Nephron progenitor cell (in vitro differentiated cells): Measurements from ENCODE around the gene NRXN2.

Experiments
- DNase-seq: peaks from one replicate; pipeline ENCODE4 v3.0.0; 2021
- H3K27ac Mint-ChIP-seq: 2 replicates; pipeline ENCODE4 v1.8.0; 2021; ENCODE audit warnings: mild to moderate bottlenecking, moderate library complexity, mixed read lengths
- H3K27me3 Mint-ChIP-seq: 2 replicates; pipeline ENCODE4 v1.8.0; 2021; ENCODE audit warnings: mild to moderate bottlenecking, low read depth, mixed read lengths; ENCODE audit not compliant: poor library complexity
- H3K36me3 Mint-ChIP-seq: 2 replicates; pipeline ENCODE4 v1.8.0; 2021; ENCODE audit warnings: low read depth, mixed read lengths
- H3K4me1 Mint-ChIP-seq: 2 replicates; pipeline ENCODE4 v1.8.0; 2021; ENCODE audit warnings: mixed read lengths
- H3K4me3 Mint-ChIP-seq: 2 replicates; pipeline ENCODE4 v1.8.0; 2021; ENCODE audit warnings: mild to moderate bottlenecking, moderate library complexity, mixed read lengths
- H3K9me3 Mint-ChIP-seq: 2 replicates; pipeline ENCODE4 v1.8.0; 2021; ENCODE audit warnings: mild to moderate bottlenecking, moderate library complexity, mixed read lengths
- TF ChIP-seq, protein P1 (sequence below): fragments of 200-600 bp; sonication (generic); IDR thresholded peaks from 2 replicates; pipeline ENCODE4 v1.5.0; 2021; ENCODE audit warnings: antibody characterized with exemption

The NRXN2 gene

DNA sequence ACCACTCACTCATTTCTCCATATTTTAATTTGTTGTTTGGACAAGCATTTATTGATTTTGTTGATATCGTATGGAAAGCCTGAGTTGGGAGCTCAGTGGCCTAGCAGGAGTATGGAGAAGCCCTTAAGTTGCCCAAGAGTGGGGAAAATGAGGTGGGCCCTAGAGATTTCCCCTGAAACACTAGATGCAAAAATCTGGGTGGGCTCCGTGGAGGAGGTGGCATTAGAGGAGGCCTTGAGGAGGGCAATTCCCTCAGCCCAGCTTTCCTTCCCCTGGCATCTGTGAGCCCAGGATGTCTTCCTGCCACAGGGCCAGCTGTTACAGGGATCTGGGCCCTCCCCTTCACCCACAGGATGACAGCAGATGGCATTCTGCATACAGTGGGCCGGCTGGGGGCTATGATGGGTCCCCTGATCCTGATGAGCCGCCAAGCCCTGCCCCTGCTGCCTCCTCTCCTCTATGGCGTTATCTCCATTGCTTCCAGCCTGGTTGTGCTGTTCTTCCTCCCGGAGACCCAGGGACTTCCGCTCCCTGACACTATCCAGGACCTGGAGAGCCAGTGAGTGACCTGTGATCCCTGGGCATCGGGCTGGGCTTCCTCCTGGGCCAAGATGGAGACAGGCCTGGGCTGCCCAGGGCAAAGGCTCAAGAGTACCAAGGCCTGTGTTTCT lies 153.6 kb downstream of the NRXN2 start:
- Mint-ChIP-seq H3K36me3 (no peaks in the 10 kb centered on the region), H3K4me1 (peaks cover 50% of the 10 kb centered on the region), H3K9me3 (no peaks in the 10 kb centered on the region), H3K4me3 (no peak overlapping the region), H3K27me3 (peaks cover 8% of the 10 kb centered on the region), H3K27ac (no peak overlapping the region)
- TF ChIP-seq, protein P1, sequence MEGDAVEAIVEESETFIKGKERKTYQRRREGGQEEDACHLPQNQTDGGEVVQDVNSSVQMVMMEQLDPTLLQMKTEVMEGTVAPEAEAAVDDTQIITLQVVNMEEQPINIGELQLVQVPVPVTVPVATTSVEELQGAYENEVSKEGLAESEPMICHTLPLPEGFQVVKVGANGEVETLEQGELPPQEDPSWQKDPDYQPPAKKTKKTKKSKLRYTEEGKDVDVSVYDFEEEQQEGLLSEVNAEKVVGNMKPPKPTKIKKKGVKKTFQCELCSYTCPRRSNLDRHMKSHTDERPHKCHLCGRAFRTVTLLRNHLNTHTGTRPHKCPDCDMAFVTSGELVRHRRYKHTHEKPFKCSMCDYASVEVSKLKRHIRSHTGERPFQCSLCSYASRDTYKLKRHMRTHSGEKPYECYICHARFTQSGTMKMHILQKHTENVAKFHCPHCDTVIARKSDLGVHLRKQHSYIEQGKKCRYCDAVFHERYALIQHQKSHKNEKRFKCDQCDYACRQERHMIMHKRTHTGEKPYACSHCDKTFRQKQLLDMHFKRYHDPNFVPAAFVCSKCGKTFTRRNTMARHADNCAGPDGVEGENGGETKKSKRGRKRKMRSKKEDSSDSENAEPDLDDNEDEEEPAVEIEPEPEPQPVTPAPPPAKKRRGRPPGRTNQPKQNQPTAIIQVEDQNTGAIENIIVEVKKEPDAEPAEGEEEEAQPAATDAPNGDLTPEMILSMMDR, result no peak
- DNase-seq, result no peak

DNA sequence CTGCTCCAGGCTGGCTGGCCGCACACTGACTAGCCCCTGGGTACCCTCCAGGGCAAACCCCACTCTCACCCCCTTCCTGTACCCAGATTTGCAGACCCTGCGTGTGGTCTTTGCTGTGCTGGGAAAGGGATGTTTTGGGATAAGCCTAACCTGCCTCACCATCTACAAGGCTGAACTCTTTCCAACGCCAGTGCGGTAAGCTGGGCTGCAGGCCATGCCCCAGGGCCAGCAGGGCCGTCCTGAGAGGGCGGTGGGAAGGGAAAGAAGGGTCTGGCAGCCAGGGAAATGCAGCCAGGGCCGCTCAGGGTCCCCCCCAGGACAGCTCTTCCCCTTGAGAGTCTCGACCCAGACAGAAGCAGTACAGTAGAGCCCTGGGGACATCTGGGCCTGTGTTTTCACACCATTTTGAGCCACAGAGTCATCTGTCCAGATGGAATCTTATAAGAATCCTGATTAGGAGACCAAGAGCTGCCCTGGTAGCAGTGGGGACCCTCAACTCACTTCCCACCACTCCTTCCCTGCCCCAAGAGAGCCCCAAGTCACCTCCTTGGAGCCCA lies 154.3 kb downstream of the NRXN2 start:
- Mint-ChIP-seq H3K9me3 (no peaks in the 10 kb centered on the region), H3K27me3 (peaks cover 10% of the 10 kb centered on the region), H3K27ac (no peak overlapping the region), H3K36me3 (no peaks in the 10 kb centered on the region), H3K4me1 (peaks cover 50% of the 10 kb centered on the region), H3K4me3 (no peak overlapping the region)
- TF ChIP-seq, protein P1, result no peak
- no peak for DNase-seq

DNA sequence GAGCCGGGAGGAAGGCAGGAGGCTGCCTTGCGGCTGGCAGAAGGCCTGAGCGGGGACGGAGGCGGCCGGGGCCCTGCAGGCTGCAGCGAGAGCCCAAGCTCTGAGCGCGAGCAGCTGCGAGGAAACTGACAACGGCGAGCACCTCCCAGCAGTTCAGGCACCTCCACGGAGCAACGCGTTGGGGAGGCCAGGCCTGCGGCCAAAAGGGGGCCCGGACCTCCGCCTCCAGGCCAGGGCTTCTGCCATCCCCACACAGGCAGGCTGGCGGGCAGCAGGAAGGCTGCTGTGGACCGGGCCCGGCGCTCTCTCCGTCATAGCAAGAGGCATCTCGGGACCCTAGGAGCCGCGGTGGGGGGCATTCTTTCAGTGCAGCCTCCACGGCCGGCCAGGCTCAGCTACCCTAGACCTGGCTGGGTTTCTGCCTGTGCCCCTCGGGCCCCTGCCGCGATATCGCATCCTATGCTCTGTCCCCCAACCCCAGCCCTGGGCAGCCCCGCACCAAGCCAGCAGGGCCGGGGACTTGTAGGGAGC lies 154.9 kb downstream of the NRXN2 start:
- DNase-seq, result no peak
- no peak overlapping the region for H3K4me3 Mint-ChIP-seq
- H3K9me3 Mint-ChIP-seq, result no peaks in the 10 kb centered on the region
- H3K36me3 Mint-ChIP-seq, result no peaks in the 10 kb centered on the region
- H3K27me3 Mint-ChIP-seq, result peaks cover 10% of the 10 kb centered on the region
- no peak overlapping the region for H3K27ac Mint-ChIP-seq
- H3K4me1 Mint-ChIP-seq, result peaks cover 50% of the 10 kb centered on the region
- TF ChIP-seq, protein P1, result no peak

DNA sequence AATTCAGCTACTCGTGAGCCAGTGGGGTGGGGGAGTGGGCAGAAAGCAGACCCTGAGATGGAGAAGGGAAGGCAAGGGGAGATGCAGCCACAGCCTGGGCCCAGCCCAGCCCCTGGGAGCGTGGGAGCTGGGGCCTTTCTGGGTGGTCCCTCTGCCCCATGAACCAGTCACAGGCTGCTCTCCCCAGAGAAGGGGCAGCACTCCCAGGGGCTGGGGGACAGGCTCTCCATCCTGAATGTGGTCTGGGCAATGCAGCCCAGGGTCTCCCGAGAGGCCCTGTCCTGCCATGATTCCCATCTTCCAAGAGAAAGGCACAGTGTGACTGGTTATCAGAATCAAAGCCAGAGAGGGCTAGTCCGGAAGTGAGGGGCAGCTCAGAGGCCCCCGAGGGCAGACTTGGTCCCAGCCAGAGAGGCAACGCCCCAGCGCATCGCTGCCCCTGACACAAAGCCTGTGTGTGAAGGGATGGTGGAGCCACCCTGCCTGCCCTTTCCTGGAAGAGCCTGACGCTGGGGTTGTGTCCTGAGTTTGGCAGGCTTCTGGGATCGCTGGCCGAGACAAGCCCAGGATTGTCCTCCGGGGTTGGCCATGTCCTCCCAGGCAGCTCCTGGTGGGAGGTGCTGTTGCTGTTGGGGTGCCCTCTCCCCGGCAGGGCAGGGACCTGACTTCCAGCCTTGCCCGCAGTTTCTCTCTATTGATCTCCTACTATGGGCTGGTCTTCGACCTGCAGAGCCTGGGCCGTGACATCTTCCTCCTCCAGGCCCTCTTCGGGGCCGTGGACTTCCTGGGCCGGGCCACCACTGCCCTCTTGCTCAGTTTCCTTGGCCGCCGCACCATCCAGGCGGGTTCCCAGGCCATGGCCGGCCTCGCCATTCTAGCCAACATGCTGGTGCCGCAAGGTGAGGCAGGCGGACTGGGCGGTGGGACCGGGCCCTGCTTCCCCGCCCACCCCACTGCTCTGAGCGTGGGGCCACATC lies 155.8 kb downstream of the NRXN2 start:
- peak; percentile 63 for DNase-seq
- TF ChIP-seq, protein P1, result no peak

DNA sequence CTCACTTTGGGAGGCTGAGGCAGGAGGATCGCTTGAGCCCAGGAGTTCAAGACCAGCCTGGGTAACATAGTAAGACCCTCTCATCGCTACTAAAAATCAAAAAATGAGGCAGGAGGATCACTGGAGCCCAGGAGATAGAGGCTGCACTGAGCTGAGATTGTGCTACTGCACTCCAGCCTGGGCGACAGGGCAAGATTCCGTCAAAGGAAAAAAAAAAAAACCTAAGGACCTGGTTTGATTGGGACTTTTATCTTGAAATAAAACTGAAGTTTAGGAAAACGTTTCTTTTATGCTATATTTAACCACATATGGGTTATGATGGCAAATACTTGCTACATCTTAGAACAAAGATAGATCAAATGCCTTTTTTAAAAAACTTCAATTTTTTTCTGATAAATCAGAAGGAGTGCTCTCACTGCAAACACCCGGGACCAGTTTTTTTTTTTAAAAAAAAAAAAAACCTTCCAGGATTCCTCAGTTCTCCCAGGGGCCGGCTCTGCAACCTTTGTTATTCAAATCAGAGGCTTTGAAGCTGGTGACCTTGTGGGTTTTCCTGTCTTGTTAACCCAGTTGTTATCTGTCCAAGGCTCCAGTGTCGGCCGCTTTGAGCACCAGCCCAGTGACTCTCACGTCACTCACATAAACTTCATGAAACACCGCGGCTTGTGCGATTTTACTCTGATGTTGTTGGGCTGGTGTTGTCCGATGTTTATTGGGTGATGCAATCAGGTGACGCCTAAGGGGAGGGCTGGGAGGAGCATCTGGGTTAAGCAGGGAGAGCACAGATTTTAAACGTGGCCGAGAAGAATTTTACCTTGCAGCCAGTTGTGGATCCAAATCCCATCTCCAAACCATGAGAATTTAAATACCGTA lies 156.7 kb downstream of the NRXN2 start:
- peak; percentile 56 for DNase-seq
- Mint-ChIP-seq H3K27ac (peak overlapping the region; percentile 98), H3K9me3 (no peaks in the 10 kb centered on the region), H3K4me3 (peak overlapping the region; percentile 66), H3K4me1 (peaks cover 34% of the 10 kb centered on the region), H3K27me3 (peaks cover 10% of the 10 kb centered on the region), H3K36me3 (no peaks in the 10 kb centered on the region)
- TF ChIP-seq, protein P1, result no peak

More for the DNA sequence above, 155.8 kb downstream of the NRXN2 start:
- Mint-ChIP-seq H3K9me3 (no peaks in the 10 kb centered on the region), H3K4me1 (peaks cover 43% of the 10 kb centered on the region), H3K27ac (peak overlapping the region; percentile 98), H3K4me3 (peak overlapping the region; percentile 66), H3K36me3 (no peaks in the 10 kb centered on the region), H3K27me3 (peaks cover 10% of the 10 kb centered on the region)
